Measurements from ENCODE around the gene ITGB5. TPM values are rescaled to one million over a fixed set of nuclear protein-coding genes. Genes with fewer than 3 reads are reported as not detected.

The ITGB5 gene
- total RNA-seq, 2 donors from 2014 or later: 73.5 to 88.7 TPM

DNA sequence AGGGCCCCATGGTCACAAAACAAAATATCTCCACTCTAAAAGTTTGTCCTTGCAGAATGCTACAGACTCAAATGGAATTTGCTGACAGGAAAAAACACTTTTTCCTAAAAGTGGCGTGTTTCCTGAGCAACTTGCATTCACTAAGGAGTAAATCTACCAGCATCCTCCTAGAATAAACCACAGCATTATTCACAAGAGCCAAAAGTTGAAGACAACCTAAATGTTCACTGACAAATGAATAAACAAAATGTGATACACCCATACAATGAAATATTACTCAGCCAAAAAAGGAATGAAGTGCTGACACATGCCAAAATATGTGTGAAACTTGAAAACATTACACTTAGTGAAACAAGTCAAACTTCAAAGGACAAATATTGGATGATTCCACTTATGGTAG is 28.9 kb downstream of the ITGB5 start:
- no peaks in the 10 kb centered on the region for H3K9me3 ChIP-seq
- DNase-seq: no peak
- H3K4me1 ChIP-seq: peaks cover 5% of the 10 kb centered on the region
- intact Hi-C loops (cut with DNase I): no loop called here
- H3K27me3 ChIP-seq: no peaks in the 10 kb centered on the region
- no peak for TF ChIP-seq POLR2A (IDR thresholded peaks at IDR 0.05)
- TF ChIP-seq, protein P1, sequence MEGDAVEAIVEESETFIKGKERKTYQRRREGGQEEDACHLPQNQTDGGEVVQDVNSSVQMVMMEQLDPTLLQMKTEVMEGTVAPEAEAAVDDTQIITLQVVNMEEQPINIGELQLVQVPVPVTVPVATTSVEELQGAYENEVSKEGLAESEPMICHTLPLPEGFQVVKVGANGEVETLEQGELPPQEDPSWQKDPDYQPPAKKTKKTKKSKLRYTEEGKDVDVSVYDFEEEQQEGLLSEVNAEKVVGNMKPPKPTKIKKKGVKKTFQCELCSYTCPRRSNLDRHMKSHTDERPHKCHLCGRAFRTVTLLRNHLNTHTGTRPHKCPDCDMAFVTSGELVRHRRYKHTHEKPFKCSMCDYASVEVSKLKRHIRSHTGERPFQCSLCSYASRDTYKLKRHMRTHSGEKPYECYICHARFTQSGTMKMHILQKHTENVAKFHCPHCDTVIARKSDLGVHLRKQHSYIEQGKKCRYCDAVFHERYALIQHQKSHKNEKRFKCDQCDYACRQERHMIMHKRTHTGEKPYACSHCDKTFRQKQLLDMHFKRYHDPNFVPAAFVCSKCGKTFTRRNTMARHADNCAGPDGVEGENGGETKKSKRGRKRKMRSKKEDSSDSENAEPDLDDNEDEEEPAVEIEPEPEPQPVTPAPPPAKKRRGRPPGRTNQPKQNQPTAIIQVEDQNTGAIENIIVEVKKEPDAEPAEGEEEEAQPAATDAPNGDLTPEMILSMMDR (IDR thresholded peaks at IDR 0.05): no peak
- ATAC-seq: no peak
- WGBS, 2 donors: 80 to 81% methylated on average over 1 of the region's 1 CpG
- no peak overlapping the region for H3K4me3 ChIP-seq
- H3K27ac ChIP-seq: peak overlapping the region in 2 of 4 donors; percentile 25 to 58
- no peaks in the 10 kb centered on the region for H3K36me3 ChIP-seq (replicated peaks in 1 of 2; ENCODE audit: insufficient read depth in 1 of 2, low read depth in 2 of 2)

DNA sequence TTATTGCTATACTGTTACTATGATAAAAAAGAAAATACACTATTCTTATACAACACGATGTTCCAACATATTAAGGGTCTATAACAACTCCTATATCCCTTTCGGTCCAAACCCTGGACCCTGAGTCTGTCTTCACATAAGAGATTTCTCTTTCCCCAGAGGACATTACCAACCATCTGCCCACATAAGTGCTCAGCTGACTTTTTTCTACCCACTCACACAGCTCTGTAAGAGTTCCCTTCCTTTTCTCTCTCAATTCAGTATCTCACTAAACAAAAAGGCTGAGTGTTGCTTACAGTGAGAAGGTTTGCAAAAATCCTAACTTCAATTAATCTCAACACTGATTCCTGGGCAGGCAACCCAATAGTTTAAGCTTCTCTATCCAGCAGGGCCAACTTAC is 30.5 kb downstream of the ITGB5 start:
- intact Hi-C loops (cut with DNase I): no loop called here
- WGBS, 2 donors: 85 to 92% methylated on average over 2 of the region's 2 CpGs
- no peak for ATAC-seq
- H3K27me3 ChIP-seq: no peaks in the 10 kb centered on the region
- H3K27ac ChIP-seq: no peak overlapping the region
- TF ChIP-seq POLR2A (IDR thresholded peaks at IDR 0.05): no peak
- no peak for DNase-seq
- H3K9me3 ChIP-seq: no peaks in the 10 kb centered on the region
- H3K36me3 ChIP-seq (replicated peaks in 1 of 2; ENCODE audit: insufficient read depth in 1 of 2, low read depth in 2 of 2): no peaks in the 10 kb centered on the region
- peaks cover 5% of the 10 kb centered on the region for H3K4me1 ChIP-seq
- H3K4me3 ChIP-seq: no peak overlapping the region

DNA sequence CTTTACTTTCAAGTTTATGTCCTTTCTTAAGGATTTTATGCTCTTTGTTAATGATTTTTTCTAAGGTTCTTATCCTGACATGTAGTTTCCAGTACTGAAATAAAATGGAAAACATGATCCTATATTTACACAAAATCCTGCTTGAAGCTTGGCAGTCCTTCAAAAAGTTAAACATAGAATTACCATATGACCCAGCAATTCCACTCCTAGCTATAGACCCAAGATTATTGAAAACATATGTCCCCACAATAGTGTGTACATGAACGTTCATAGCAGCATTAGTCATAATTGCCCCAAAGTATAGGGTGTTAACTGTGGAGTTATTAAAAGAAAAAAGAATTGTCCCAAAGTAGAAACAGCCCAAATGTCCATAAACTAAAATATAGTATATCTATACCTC is 33.2 kb downstream of the ITGB5 start:
- WGBS, 2 donors: 84 to 97% methylated on average over 1 of the region's 1 CpG
- ATAC-seq (no peak), DNase-seq (no peak)
- Histone ChIP-seq H3K4me1 (no peaks in the 10 kb centered on the region), H3K27ac (no peak overlapping the region), H3K27me3 (no peaks in the 10 kb centered on the region), H3K36me3 (replicated peaks in 1 of 2; ENCODE audit: insufficient read depth in 1 of 2, low read depth in 2 of 2) (no peaks in the 10 kb centered on the region), H3K9me3 (no peaks in the 10 kb centered on the region), H3K4me3 (no peak overlapping the region)
- intact Hi-C loops (cut with DNase I): no loop called here
- no peak for TF ChIP-seq POLR2A (IDR thresholded peaks at IDR 0.05)
- TF ChIP-seq, protein P1 (IDR thresholded peaks at IDR 0.05): no peak

DNA sequence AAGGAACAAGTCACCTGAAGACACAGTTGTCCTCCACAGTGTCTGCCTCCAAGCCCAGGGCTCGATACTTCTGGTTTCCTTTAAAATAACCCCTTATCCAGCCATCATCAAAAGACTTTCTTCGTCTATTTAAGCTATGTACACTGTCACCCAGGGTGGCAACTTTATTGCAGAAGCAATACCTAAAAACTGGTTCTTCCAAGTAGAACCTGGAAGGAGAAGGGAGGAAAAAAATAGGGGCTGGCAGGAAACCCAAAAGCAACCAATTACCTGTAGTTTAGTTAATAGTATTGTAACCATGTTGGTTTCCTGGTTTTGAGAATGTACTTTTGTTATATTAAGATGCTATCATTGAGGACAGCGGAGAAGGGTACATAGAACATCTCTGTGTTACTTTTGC is 33.7 kb downstream of the ITGB5 start:
- 88 to 90% methylated on average over 3 of the region's 3 CpGs for WGBS, 2 donors

DNA sequence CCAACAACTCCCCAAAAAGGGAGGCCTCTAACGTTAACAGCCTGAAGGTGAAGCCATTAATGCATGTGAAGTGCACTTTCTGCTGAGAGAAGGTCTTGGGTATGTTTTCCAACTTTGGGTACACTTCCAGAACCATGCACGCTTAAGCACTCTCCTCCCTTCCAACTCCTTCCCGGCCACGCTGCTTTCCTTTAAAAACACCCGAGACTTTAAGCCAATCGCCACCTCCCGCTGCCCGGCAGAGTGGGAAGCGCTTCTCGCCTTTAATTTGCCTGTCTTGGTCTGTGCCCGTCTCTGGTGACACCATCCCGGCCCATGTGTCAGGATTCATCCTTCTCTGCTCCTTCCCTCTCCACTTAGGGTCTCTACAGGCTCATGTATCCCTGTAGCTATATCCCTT is 35.3 kb downstream of the ITGB5 start:
- no peaks in the 10 kb centered on the region for H3K27me3 ChIP-seq
- ATAC-seq: no peak
- intact Hi-C loops (cut with DNase I): no loop called here
- DNase-seq: no peak
- 93 to 98% methylated on average over 12 of the region's 12 CpGs for WGBS, 2 donors
- H3K36me3 ChIP-seq (replicated peaks in 1 of 2; ENCODE audit: insufficient read depth in 1 of 2, low read depth in 2 of 2): no peaks in the 10 kb centered on the region
- H3K9me3 ChIP-seq: no peaks in the 10 kb centered on the region
- TF ChIP-seq, protein P1 (IDR thresholded peaks at IDR 0.05): no peak
- TF ChIP-seq POLR2A (IDR thresholded peaks at IDR 0.05): no peak
- no peak overlapping the region for H3K27ac ChIP-seq
- H3K4me1 ChIP-seq: no peaks in the 10 kb centered on the region
- no peak overlapping the region for H3K4me3 ChIP-seq

More for the DNA sequence above, 33.7 kb downstream of the ITGB5 start:
- Histone ChIP-seq H3K27me3 (no peaks in the 10 kb centered on the region), H3K36me3 (replicated peaks in 1 of 2; ENCODE audit: insufficient read depth in 1 of 2, low read depth in 2 of 2) (no peaks in the 10 kb centered on the region), H3K4me1 (no peaks in the 10 kb centered on the region), H3K4me3 (no peak overlapping the region), H3K27ac (no peak overlapping the region), H3K9me3 (no peaks in the 10 kb centered on the region)
- no peak for TF ChIP-seq POLR2A (IDR thresholded peaks at IDR 0.05)
- TF ChIP-seq, protein P1 (IDR thresholded peaks at IDR 0.05): no peak
- intact Hi-C loops (cut with DNase I): no loop called here
- no peak for DNase-seq
- no peak for ATAC-seq
